Activated CD4-positive, alpha-beta T cell treated with anti-CD3 and anti-CD28 coated beads, Interleukin-2, Interleukin-6, amounts not matched to agents 100 ng/mL and 50 ng/mL, durations not matched to agents 16 hours and 8 hours (primary cell): ENCODE results near the gene TMPRSS9.
A peak's percentile ranks its signal among the peaks of the same experiment; 100 is the strongest.

Source experiments
- DNase-seq: peaks from one replicate; pipeline ENCODE4 v3.0.0-alpha.2; 2020

The TMPRSS9 gene

GRCh38 chr19:2330255-2330631, 29.8 kb upstream of the TMPRSS9 start:
- no peak for DNase-seq

GRCh38 chr19:2330632-2331284, 29.3 kb upstream of the TMPRSS9 start:
- DNase-seq, result no peak

GRCh38 chr19:2331601-2332246, 28.3 kb upstream of the TMPRSS9 start:
- no peak for DNase-seq

GRCh38 chr19:2332341-2333026, 27.6 kb upstream of the TMPRSS9 start:
- DNase-seq, result peak; percentile 36

- no peak for DNase-seq
These were observed 26.8 kb upstream of the TMPRSS9 start for GRCh38 chr19:2333027-2333806.

- no peak for DNase-seq
These were observed 26.3 kb upstream of the TMPRSS9 start for GRCh38 chr19:2333807-2334211.

GRCh38 chr19:2334426-2334825, 25.6 kb upstream of the TMPRSS9 start:
- no peak for DNase-seq

- no peak for DNase-seq
These were observed 24.8 kb upstream of the TMPRSS9 start for GRCh38 chr19:2334986-2335846.

- DNase-seq, result no peak
These were observed 24.2 kb upstream of the TMPRSS9 start for GRCh38 chr19:2335848-2336247.

GRCh38 chr19:2336528-2337328, 23.3 kb upstream of the TMPRSS9 start:
- no peak for DNase-seq

GRCh38 chr19:2337329-2337707, 22.7 kb upstream of the TMPRSS9 start:
- no peak for DNase-seq

- no peak for DNase-seq
These were observed 21.9 kb upstream of the TMPRSS9 start for GRCh38 chr19:2338055-2338615.

- no peak for DNase-seq
These were observed 21.1 kb upstream of the TMPRSS9 start for GRCh38 chr19:2338751-2339643.

GRCh38 chr19:2339644-2340310, 20.3 kb upstream of the TMPRSS9 start:
- DNase-seq, result no peak

- no peak for DNase-seq
These were observed 19.4 kb upstream of the TMPRSS9 start for GRCh38 chr19:2340496-2341243.

GRCh38 chr19:2341244-2341751, 18.8 kb upstream of the TMPRSS9 start:
- no peak for DNase-seq

- no peak for DNase-seq
These were observed 18.1 kb upstream of the TMPRSS9 start for GRCh38 chr19:2341982-2342381.

- DNase-seq, result no peak
These were observed 17.3 kb upstream of the TMPRSS9 start for GRCh38 chr19:2342656-2343288.
